BE2C (cell line): ENCODE measurements around the gene MYH9.

Experiments
- DNase-seq: peaks from one replicate; pipeline ENCODE4 v3.0.0-alpha.2; 2020
- H3K27me3 ChIP-seq: fragments of 250-450 bp; sonication (Bioruptor Pico); 2 replicates; pipeline ENCODE4 v1.5.1; 2020; ENCODE audit warnings: mild to moderate bottlenecking
- H3K36me3 ChIP-seq: fragments of 250-450 bp; sonication (Bioruptor Pico); 2 replicates; pipeline ENCODE4 v1.5.1; 2020; ENCODE audit warnings: mild to moderate bottlenecking
- H3K4me1 ChIP-seq: fragments of 250-450 bp; sonication (Bioruptor Pico); 2 replicates; pipeline ENCODE4 v1.5.1; 2020
- H3K4me3 ChIP-seq: 2 replicates; pipeline ENCODE4 v1.5.1; 2011; ENCODE audit warnings: low read depth, low read length
- H3K9me3 ChIP-seq: fragments of 250-450 bp; sonication (Bioruptor Pico); 2 replicates; pipeline ENCODE4 v1.5.1; 2020
- CTCF ChIP-seq: IDR thresholded peaks from 2 replicates; pipeline ENCODE4 v1.5.1; 2012; ENCODE audit warnings: mild to moderate bottlenecking, low read depth, low read length

MYH9 gene

GRCh38 chr22:36341640-36342041 is 46.1 kb downstream of the MYH9 start:
- DNase-seq, result no peak
- Histone ChIP-seq H3K9me3 (no peaks in the 10 kb centered on the region), H3K36me3 (peaks cover 44% of the 10 kb centered on the region), H3K27me3 (no peaks in the 10 kb centered on the region), H3K4me1 (no peaks in the 10 kb centered on the region), H3K4me3 (no peak overlapping the region)
- no peak for TF ChIP-seq CTCF

GRCh38 chr22:36340621-36341020 is 47.1 kb downstream of the MYH9 start:
- DNase-seq, result no peak
- Histone ChIP-seq H3K9me3 (no peaks in the 10 kb centered on the region), H3K4me1 (peaks cover 3% of the 10 kb centered on the region; the same call in 1 of the 2 replicates), H3K36me3 (peaks cover 52% of the 10 kb centered on the region), H3K4me3 (no peak overlapping the region), H3K27me3 (no peaks in the 10 kb centered on the region)
- TF ChIP-seq CTCF, result no peak

- H3K9me3 ChIP-seq, result no peaks in the 10 kb centered on the region
- no peak for DNase-seq
- no peak overlapping the region for H3K4me3 ChIP-seq
- TF ChIP-seq CTCF, result no peak
- peaks cover 62% of the 10 kb centered on the region for H3K36me3 ChIP-seq
- peaks cover 15% of the 10 kb centered on the region for H3K4me1 ChIP-seq
- H3K27me3 ChIP-seq, result no peaks in the 10 kb centered on the region
Observed at GRCh38 chr22:36339171-36340065, 48.3 kb downstream of the MYH9 start.

- H3K27me3 ChIP-seq, result no peaks in the 10 kb centered on the region
- no peak for DNase-seq
- peaks cover 62% of the 10 kb centered on the region for H3K36me3 ChIP-seq
- H3K4me1 ChIP-seq, result peaks cover 25% of the 10 kb centered on the region
- H3K9me3 ChIP-seq, result no peaks in the 10 kb centered on the region
- no peak for TF ChIP-seq CTCF
- H3K4me3 ChIP-seq, result no peak overlapping the region
Observed at GRCh38 chr22:36337365-36338130, 50.2 kb downstream of the MYH9 start.

GRCh38 chr22:36336246-36337182 is 51.3 kb downstream of the MYH9 start:
- TF ChIP-seq CTCF, result no peak
- peaks cover 34% of the 10 kb centered on the region for H3K4me1 ChIP-seq
- H3K36me3 ChIP-seq, result peaks cover 58% of the 10 kb centered on the region

More at GRCh38 chr22:36336246-36337182, 51.3 kb downstream of the MYH9 start:
- no peak overlapping the region for H3K4me3 ChIP-seq
- H3K27me3 ChIP-seq, result no peaks in the 10 kb centered on the region
- H3K9me3 ChIP-seq, result no peaks in the 10 kb centered on the region
- DNase-seq, result no peak
